PC-3 (cell line): ENCODE data around the gene WDR82. TPM values are rescaled to one million over a fixed set of nuclear protein-coding genes. Genes with fewer than 3 reads are reported as not detected.
A peak's percentile ranks its signal among the peaks of the same experiment; 100 is the strongest.

Source experiments
- ATAC-seq: fragments of 200-7000 bp; cut with Tn5 transposase; 2 replicates; pipeline ENCODE4 v1.9.1; 2020; ENCODE audit warnings: mild to moderate bottlenecking, moderate library complexity
- BruUV-seq: library from RNA; stranded (reverse); fragments of 400-500 nt; replicated peaks from 2 replicates; lab custom pipeline; 2021; lab: Mats Ljungman, UMichigan
- CTCF ChIA-PET: fragments of 300-600 bp; sonication (Branson Sonifier 250); formaldehyde crosslinking; loops from one replicate; lab custom pipeline; 2022; ENCODE audit warnings: antibody characterized with exemption; lab: Charles Lee
- POLR2A ChIA-PET: fragments of 300-600 bp; sonication (Branson Sonifier 250); formaldehyde crosslinking; loops from one replicate; lab custom pipeline; 2022; ENCODE audit warnings: antibody characterized with exemption; ENCODE audit not compliant: unreplicated experiment; lab: Charles Lee
- DNase-seq: peaks from one replicate; pipeline ENCODE4 v3.0.0-alpha.2; 2015
- H2AFZ ChIP-seq: fragments of 300-600 bp; sonication (generic); 2 replicates; pipeline ENCODE4 v1.6.0; 2016; ENCODE audit warnings: antibody characterized with exemption, low read length
- H3F3A ChIP-seq: fragments of 300-600 bp; sonication (generic); one replicate; pipeline ENCODE4 v1.6.0; 2017; ENCODE audit warnings: antibody characterized with exemption, low read length, control low read depth, mild to moderate bottlenecking; ENCODE audit not compliant: unreplicated experiment
- H3K27ac ChIP-seq: fragments of 300-600 bp; sonication (generic); 2 replicates; pipeline ENCODE4 v1.5.1; 2016; ENCODE audit warnings: mild to moderate bottlenecking, low read length
- H3K27me3 ChIP-seq: fragments of 300-600 bp; sonication (generic); 2 replicates; pipeline ENCODE4 v1.6.1; 2016; ENCODE audit warnings: low read length, mixed read lengths
- H3K36me3 ChIP-seq: fragments of 300-600 bp; sonication (generic); 2 replicates; pipeline ENCODE4 v1.6.1; 2016; ENCODE audit warnings: low read depth, mixed run types, low read length, mixed read lengths
- H3K4me1 ChIP-seq: fragments of 300-600 bp; sonication (generic); 2 replicates; pipeline ENCODE4 v1.5.1; 2016; ENCODE audit warnings: low read length; ENCODE audit not compliant: insufficient read depth
- H3K4me2 ChIP-seq: fragments of 300-600 bp; sonication (generic); 2 replicates; pipeline ENCODE4 v1.6.0; 2016; ENCODE audit warnings: low read length
- H3K4me3 ChIP-seq: fragments of 300-600 bp; sonication (generic); 2 replicates; pipeline ENCODE4 v1.5.1; 2016; ENCODE audit warnings: mild to moderate bottlenecking, low read length, mixed read lengths
- H3K79me2 ChIP-seq: fragments of 300-600 bp; sonication (generic); 2 replicates; pipeline ENCODE4 v1.6.1; 2017; ENCODE audit warnings: low read length, mixed read lengths
- H3K9ac ChIP-seq: fragments of 300-600 bp; sonication (generic); 2 replicates; pipeline ENCODE4 v1.6.0; 2016; ENCODE audit warnings: mild to moderate bottlenecking, low read length
- H3K9me2 ChIP-seq: fragments of 300-600 bp; sonication (generic); replicated peaks from 2 replicates; pipeline ENCODE4 v1.6.1; 2016; ENCODE audit warnings: mixed run types, low read length, mixed read lengths
- H3K9me3 ChIP-seq: fragments of 300-600 bp; sonication (generic); 2 replicates; pipeline ENCODE4 v1.6.1; 2016; ENCODE audit warnings: low read length, mixed read lengths
- H4K20me1 ChIP-seq: fragments of 300-600 bp; sonication (generic); 2 replicates; pipeline ENCODE4 v1.6.1; 2016; ENCODE audit warnings: low read length, mixed read lengths
- CTCF ChIP-seq: fragments of 300-600 bp; sonication (generic); conservative IDR thresholded peaks from 2 replicates; pipeline ENCODE4 v1.5.1; 2017; ENCODE audit warnings: antibody characterized with exemption, low read depth, mild to moderate bottlenecking, low read length
- EZH2 ChIP-seq: fragments of 300-600 bp; sonication (generic); IDR thresholded peaks from one replicate; pipeline ENCODE4 v1.6.1; 2017; ENCODE audit warnings: antibody characterized with exemption, mild to moderate bottlenecking, low read length; ENCODE audit not compliant: unreplicated experiment
- EZH2phosphoT487 ChIP-seq: fragments of 300-600 bp; sonication (generic); IDR thresholded peaks from 2 replicates; pipeline ENCODE4 v1.6.1; 2018; ENCODE audit warnings: mild to moderate bottlenecking, antibody characterized with exemption, low read length, borderline replicate concordance
- intact Hi-C: fragments of 100-400 bp; cut with micrococcal nuclease; formaldehyde crosslinking; loops from 2 replicates; pipeline ENCODE4 v1.9.0; 2023
- total RNA-seq: library from RNA; depleted of rRNA; stranded (reverse); fragments of >200 nt; gene quantifications from 2 replicates; pipeline ENCODE4 v1.2.3, GENCODE V29; 2014

Gene WDR82
- total RNA-seq, 1 experiment from 2014 or later = 56.4 TPM

- TSS peak; percentile 85 for BruUV-seq
- H3K79me2 ChIP-seq = no peaks in the 10 kb centered on the region
- H3K9me2 ChIP-seq = no peaks in the 10 kb centered on the region
- ChIA-PET CTCF (interaction anchor here (0.6 to 0.8 kb wide), 4 partner anchors 62 to 164 kb away, joined by 3 read pairs; partner anchors contain the start of genes GLYCTK and POC1A), POLR2A (interaction anchor here (0.5 to 1.3 kb wide), 10 partner anchors 8 to 899 kb away, joined by 3 to 11 read pairs (median 4); partner anchors contain the start of genes POC1A, PPM1M and TWF2)
- H3K9ac ChIP-seq = peak overlapping the region; percentile 84
- peak overlapping the region; percentile 98 for H3K27ac ChIP-seq
- intact Hi-C loops = loop anchor here (1.0 to 10.0 kb wide), 3 partner anchors 60 to 162 kb away; partner anchors contain the start of genes DUSP7 and POC1A
- peak; percentile 79 for ATAC-seq
- H3F3A ChIP-seq = peaks cover 11% of the 10 kb centered on the region
- peak; percentile 99 for DNase-seq
- no peak overlapping the region for H3K4me3 ChIP-seq
- peaks cover 50% of the 10 kb centered on the region for H3K4me1 ChIP-seq
- H3K36me3 ChIP-seq = peaks cover 39% of the 10 kb centered on the region
- no peaks in the 10 kb centered on the region for H4K20me1 ChIP-seq
- TF ChIP-seq EZH2phosphoT487 (no peak), EZH2 (no peak), CTCF (no peak)
- H3K9me3 ChIP-seq = no peaks in the 10 kb centered on the region
- no peaks in the 10 kb centered on the region for H3K27me3 ChIP-seq
- H3K4me2 ChIP-seq = peak overlapping the region; percentile 53
- no peak overlapping the region for H2AFZ ChIP-seq
Observed at GRCh38 chr3:52216585-52217408, 61.7 kb downstream of the WDR82 start.

GRCh38 chr3:52215351-52215750 lies 63.1 kb downstream of the WDR82 start:
- Histone ChIP-seq H3K9ac (no peak overlapping the region), H3K4me1 (peaks cover 55% of the 10 kb centered on the region), H3K9me2 (no peaks in the 10 kb centered on the region), H3K4me2 (no peak overlapping the region), H3K9me3 (no peaks in the 10 kb centered on the region), H3F3A (peaks cover 11% of the 10 kb centered on the region), H3K27me3 (no peaks in the 10 kb centered on the region), H3K4me3 (no peak overlapping the region), H2AFZ (no peak overlapping the region), H3K36me3 (peaks cover 51% of the 10 kb centered on the region), H3K27ac (peak overlapping the region; percentile 98), H4K20me1 (no peaks in the 10 kb centered on the region), H3K79me2 (0 out of 2 replicates have a peak, but pooled peaks cover 9% of the 10 kb centered on the region)
- no peak for TF ChIP-seq EZH2phosphoT487
- POLR2A ChIA-PET = no interaction called here
- intact Hi-C loops = loop anchor here (10.0 kb wide), 1 partner anchor 161 kb away; the partner anchor contains the start of gene DUSP7
- CTCF ChIA-PET = no interaction called here
- DNase-seq (no peak), ATAC-seq (no peak)
- BruUV-seq = no TSS peak

- ChIA-PET CTCF (no interaction called here), POLR2A (interaction anchor here (0.5 kb wide), 1 partner anchor 13 kb away, joined by 4 read pairs; no protein-coding TSS in a partner anchor)
- H3K36me3 ChIP-seq = peaks cover 64% of the 10 kb centered on the region
- no peak overlapping the region for H3K4me2 ChIP-seq
- H3K9ac ChIP-seq = no peak overlapping the region
- H3F3A ChIP-seq = peaks cover 11% of the 10 kb centered on the region
- intact Hi-C loops = loop anchor here (10.0 kb wide), 1 partner anchor 159 kb away; the partner anchor contains the start of gene DUSP7
- no peak for ATAC-seq
- H3K4me3 ChIP-seq = no peak overlapping the region
- no peak overlapping the region for H3K27ac ChIP-seq
- no peaks in the 10 kb centered on the region for H3K9me3 ChIP-seq
- no peaks in the 10 kb centered on the region for H3K27me3 ChIP-seq
- H2AFZ ChIP-seq = no peak overlapping the region
- H4K20me1 ChIP-seq = no peaks in the 10 kb centered on the region
- no peak for DNase-seq
- no peak for TF ChIP-seq CTCF
- no peak for TF ChIP-seq EZH2phosphoT487
- TF ChIP-seq EZH2 = no peak
- no peaks in the 10 kb centered on the region for H3K9me2 ChIP-seq
- BruUV-seq = no TSS peak
- H3K4me1 ChIP-seq = peaks cover 50% of the 10 kb centered on the region
- H3K79me2 ChIP-seq = 0 out of 2 replicates have a peak, but pooled peaks cover 9% of the 10 kb centered on the region
Observed at GRCh38 chr3:52213901-52214300, 64.5 kb downstream of the WDR82 start.
